Measurements from ENCODE around the gene SLC22A4.

SLC22A4 gene

GRCh38 chr5:132274050-132274792 is 20.0 kb upstream of the SLC22A4 start:
- TF ChIP-seq CTCF (IDR thresholded peaks at IDR 0.05; ENCODE audit: extremely low read depth, missing control alignments): no peak
- DNase-seq (ENCODE audit: low spot score): no peak

- no peak for TF ChIP-seq CTCF (IDR thresholded peaks at IDR 0.05; ENCODE audit: extremely low read depth, missing control alignments)
Observed at GRCh38 chr5:132275367-132276220, 18.6 kb upstream of the SLC22A4 start.

GRCh38 chr5:132277256-132277655 is 16.9 kb upstream of the SLC22A4 start:
- TF ChIP-seq CTCF (IDR thresholded peaks at IDR 0.05; ENCODE audit: extremely low read depth, missing control alignments): no peak

More at GRCh38 chr5:132275367-132276220, 18.6 kb upstream of the SLC22A4 start:
- no peak for DNase-seq (ENCODE audit: low spot score)

GRCh38 chr5:132277971-132278853 is 16.0 kb upstream of the SLC22A4 start:
- no peak for DNase-seq (ENCODE audit: low spot score)
- TF ChIP-seq CTCF (IDR thresholded peaks at IDR 0.05; ENCODE audit: extremely low read depth, missing control alignments): no peak

More at GRCh38 chr5:132277256-132277655, 16.9 kb upstream of the SLC22A4 start:
- no peak for DNase-seq (ENCODE audit: low spot score)

- no peak for DNase-seq (ENCODE audit: low spot score)
- TF ChIP-seq CTCF (IDR thresholded peaks at IDR 0.05; ENCODE audit: extremely low read depth, missing control alignments): no peak
Observed at GRCh38 chr5:132279801-132280200, 14.4 kb upstream of the SLC22A4 start.

- no peak for TF ChIP-seq CTCF (IDR thresholded peaks at IDR 0.05; ENCODE audit: extremely low read depth, missing control alignments)
- DNase-seq (ENCODE audit: low spot score): no peak
Observed at GRCh38 chr5:132280371-132281240, 13.6 kb upstream of the SLC22A4 start.
